Gastroesophageal sphincter (tissue), 4 donors: Measurements from ENCODE around the gene ARHGEF3. TPM values are rescaled to one million over a fixed set of nuclear protein-coding genes. Genes with fewer than 3 reads are reported as not detected.
A peak's percentile ranks its signal among the peaks of the same experiment; 100 is the strongest.

Source experiments
- ATAC-seq: fragments of 150-250 bp; one replicate; pipeline ENCODE4 v1.9.1; 2016; ENCODE audit warnings: mild to moderate bottlenecking, moderate library complexity
- H3K27ac ChIP-seq, 4 donors: fragments of 200-600 bp; sonication (generic) in 3 of 4; 1 replicate in 3 of 4; 2 replicates in 1 of 4; pipeline ENCODE4 v1.5.1; 2016 to 2019
- H3K27me3 ChIP-seq: fragments of 200-600 bp; sonication (generic); one replicate; pipeline ENCODE4 v1.5.1; 2019
- H3K36me3 ChIP-seq, 2 donors: fragments of 200-600 bp; sonication (generic); one replicate each; pipeline ENCODE4 v1.5.1; 2019; ENCODE audit warnings: control low read depth in 1 of 2
- H3K4me1 ChIP-seq, 3 donors: fragments of 200-600 bp; sonication (generic); 1 replicate in 2 of 3; 2 replicates in 1 of 3; pipeline ENCODE4 v1.5.1; 2016 to 2019; ENCODE audit warnings: control low read depth in 2 of 3
- H3K4me3 ChIP-seq, 2 donors: fragments of 200-600 bp; sonication (generic); one replicate each; pipeline ENCODE4 v1.5.1; 2019; ENCODE audit warnings: mild to moderate bottlenecking in 1 of 2, moderate library complexity in 1 of 2
- H3K9me3 ChIP-seq, 3 donors: fragments of 200-600 bp; sonication (generic); one replicate each; pipeline ENCODE4 v1.5.1; 2017 to 2019; ENCODE audit warnings: control low read depth in 2 of 3
- EP300 ChIP-seq: sonication (generic); formaldehyde crosslinking; IDR thresholded peaks from one replicate; pipeline ENCODE4 v1.6.1; 2017; ENCODE audit warnings: antibody characterized with exemption, mild to moderate bottlenecking
- POLR2A ChIP-seq, 2 donors: fragments of 450-650 bp; IDR thresholded peaks; one replicate each; pipeline ENCODE4 v1.6.1; 2017; ENCODE audit warnings: antibody characterized with exemption in 2 of 2, mild to moderate bottlenecking in 2 of 2, moderate library complexity in 1 of 2
- POLR2AphosphoS5 ChIP-seq: sonication (generic); formaldehyde crosslinking; IDR thresholded peaks from one replicate; pipeline ENCODE4 v1.6.1; 2017; ENCODE audit warnings: antibody characterized with exemption
- WGBS, 2 donors: methylation state at CpG; one replicate each; pipeline ENCODE4 v1.1.5; 2018; ENCODE audit warnings: low coverage in 1 of 2; 5-methylcytosine and 5-hydroxymethylcytosine counted together
- total RNA-seq, 4 donors: library from RNA; depleted of rRNA; stranded (reverse); fragments of >200 nt; gene quantifications; one replicate each; pipeline ENCODE4 v1.1.0, GENCODE V29; 2016
- TF ChIP-seq, protein P1 (sequence below), 4 experiments: fragments of 200-600 bp in 2 of 4; fragments of 450-650 bp in 2 of 4; sonication (generic) in 1 of 4; IDR thresholded peaks; one replicate each; pipeline ENCODE4 v1.5.1; 2017 to 2019; ENCODE audit warnings: antibody characterized with exemption in 4 of 4, mild to moderate bottlenecking in 2 of 4, moderate library complexity in 2 of 4

Gene ARHGEF3
- total RNA-seq, 4 donors from 2014 or later = 10.1 to 21.6 (median 10.5) TPM

DNA sequence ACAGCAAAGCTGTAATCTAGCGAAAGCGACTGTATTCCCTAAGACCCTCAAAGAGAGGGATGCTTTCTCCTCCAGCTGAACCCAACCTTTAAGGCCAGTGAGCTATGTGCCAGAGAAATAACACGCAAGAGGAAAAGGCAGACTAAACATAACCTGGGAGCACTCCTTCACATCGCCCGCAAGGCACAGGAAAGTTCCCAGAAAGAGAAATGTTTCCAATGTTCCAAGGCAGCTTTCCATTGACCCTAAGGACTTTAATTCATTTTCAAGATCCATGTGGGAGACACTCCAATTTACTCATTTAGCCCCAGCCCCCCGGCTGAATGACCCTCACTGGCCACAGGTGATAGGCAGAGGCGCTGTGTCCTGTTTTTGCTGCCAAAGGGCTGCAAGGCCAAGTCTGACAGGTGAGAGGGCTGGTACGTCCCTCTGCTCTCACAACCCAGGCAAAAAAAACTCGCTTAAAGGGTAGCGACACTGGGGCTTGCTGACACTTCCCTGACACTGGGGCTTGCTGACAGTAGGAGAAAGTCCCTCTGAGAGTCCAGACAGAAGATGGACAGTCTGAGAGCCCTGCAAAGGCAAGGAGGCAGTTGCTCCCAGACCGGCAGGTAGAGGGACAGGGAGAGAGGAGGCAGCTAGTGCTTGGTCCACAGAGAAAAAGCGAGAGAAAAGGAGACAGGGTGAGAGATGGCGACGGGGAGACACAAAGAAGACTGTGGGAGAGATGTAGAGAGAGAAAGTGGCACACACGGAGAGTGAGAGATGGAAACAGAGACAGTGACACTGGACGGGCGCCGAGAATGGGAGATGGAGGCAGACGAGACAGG is 702 bp downstream of the ARHGEF3 start:
- Histone ChIP-seq H3K27me3 (no peaks in the 10 kb centered on the region), H3K9me3 (no peaks in the 10 kb centered on the region), H3K4me1 (peaks cover 0 to 56% (median 12%) of the 10 kb centered on the region in 3 donors), H3K4me3 (peak overlapping the region; percentile 80 to 82), H3K27ac (peak overlapping the region in 3 of 4 donors; percentile 56 to 80 (median 68)), H3K36me3 (no peaks in the 10 kb centered on the region)
- 26 to 28% methylated on average over 10 to 16 of the region's 19 CpGs for WGBS, 2 donors
- TF ChIP-seq, protein P1, sequence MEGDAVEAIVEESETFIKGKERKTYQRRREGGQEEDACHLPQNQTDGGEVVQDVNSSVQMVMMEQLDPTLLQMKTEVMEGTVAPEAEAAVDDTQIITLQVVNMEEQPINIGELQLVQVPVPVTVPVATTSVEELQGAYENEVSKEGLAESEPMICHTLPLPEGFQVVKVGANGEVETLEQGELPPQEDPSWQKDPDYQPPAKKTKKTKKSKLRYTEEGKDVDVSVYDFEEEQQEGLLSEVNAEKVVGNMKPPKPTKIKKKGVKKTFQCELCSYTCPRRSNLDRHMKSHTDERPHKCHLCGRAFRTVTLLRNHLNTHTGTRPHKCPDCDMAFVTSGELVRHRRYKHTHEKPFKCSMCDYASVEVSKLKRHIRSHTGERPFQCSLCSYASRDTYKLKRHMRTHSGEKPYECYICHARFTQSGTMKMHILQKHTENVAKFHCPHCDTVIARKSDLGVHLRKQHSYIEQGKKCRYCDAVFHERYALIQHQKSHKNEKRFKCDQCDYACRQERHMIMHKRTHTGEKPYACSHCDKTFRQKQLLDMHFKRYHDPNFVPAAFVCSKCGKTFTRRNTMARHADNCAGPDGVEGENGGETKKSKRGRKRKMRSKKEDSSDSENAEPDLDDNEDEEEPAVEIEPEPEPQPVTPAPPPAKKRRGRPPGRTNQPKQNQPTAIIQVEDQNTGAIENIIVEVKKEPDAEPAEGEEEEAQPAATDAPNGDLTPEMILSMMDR (IDR thresholded peaks at IDR 0.05) = no peak
- no peak for TF ChIP-seq POLR2AphosphoS5
- no peak for TF ChIP-seq POLR2A (IDR thresholded peaks at IDR 0.05)
- TF ChIP-seq EP300 = no peak
- ATAC-seq = no peak

DNA sequence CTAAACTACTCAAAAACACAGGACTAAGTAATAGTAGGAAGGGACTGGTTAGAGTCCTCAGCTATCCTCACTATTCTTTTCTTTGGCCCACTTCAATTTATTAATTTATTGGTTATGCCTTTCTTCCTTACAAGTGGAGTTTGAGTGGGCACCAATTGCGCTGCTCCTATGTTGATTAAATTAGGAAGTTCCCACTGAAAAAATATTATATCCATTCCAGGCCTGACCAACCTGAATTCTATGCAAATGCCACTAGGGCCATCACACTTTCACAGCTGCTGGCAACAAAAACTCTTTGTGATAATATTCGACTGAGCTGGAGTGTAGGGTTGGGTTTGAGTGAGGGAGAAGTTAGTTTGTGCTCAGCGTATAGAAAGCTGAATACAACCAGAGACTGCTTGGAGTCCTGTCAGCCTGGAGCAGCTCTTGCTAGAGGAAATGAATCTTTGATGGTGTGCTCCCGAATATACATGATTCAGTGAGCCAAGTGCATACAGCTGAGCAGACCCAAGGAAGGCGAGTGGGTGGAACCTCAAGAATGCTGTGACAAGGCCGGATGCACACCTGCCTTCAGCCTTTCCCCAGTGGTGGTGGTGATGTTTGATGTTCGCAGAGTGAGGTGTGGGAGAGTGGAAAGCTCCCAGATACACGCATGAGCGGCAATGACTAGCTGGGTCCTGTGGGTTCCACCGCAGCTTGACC is 1.5 kb downstream of the ARHGEF3 start:
- H3K9me3 ChIP-seq = no peaks in the 10 kb centered on the region
- TF ChIP-seq, protein P1 (IDR thresholded peaks at IDR 0.05) = no peak
- no peak for TF ChIP-seq EP300
- no peak for TF ChIP-seq POLR2A (IDR thresholded peaks at IDR 0.05)
- TF ChIP-seq POLR2AphosphoS5 = no peak
- H3K27ac ChIP-seq = peak overlapping the region in 3 of 4 donors; percentile 40 to 80 (median 68)
- peaks cover 0 to 64% (median 12%) of the 10 kb centered on the region in 3 donors for H3K4me1 ChIP-seq
- ATAC-seq = no peak
- no peaks in the 10 kb centered on the region for H3K36me3 ChIP-seq
- H3K4me3 ChIP-seq = peak overlapping the region in 1 of 2 donors; percentile 82
- H3K27me3 ChIP-seq = no peaks in the 10 kb centered on the region
- WGBS, 2 donors = 41 to 73% methylated on average over 6 to 10 of the region's 10 CpGs

DNA sequence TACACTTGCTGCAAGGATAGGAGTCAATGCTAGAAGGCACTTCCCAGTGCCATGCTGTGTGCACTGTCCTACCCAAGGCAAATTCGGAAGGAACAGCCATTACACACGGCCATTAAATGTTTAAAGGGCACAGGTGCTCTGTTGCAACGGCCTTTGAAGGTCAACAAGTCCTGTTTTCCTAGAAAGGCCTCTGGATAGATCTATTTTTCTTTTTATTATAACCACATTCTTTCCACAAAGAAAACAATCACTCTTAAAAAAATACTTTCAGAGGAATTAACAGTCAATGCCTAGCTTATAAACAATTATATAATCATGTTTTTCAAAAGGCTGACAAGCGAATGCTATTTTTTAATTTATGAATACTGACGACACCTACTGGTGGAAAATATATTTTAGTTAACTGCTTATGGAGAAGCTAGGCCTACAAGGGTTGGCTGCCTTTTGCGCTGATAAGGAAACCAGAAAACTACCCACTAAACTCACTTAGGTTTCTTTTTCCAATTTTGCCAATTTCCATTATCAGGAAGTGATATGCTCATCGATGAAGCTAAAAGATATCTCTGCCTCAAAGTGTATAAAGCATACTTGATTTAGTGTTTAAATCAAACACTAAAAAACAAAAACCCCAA is 2.4 kb downstream of the ARHGEF3 start:
- Histone ChIP-seq H3K9me3 (no peaks in the 10 kb centered on the region), H3K36me3 (no peaks in the 10 kb centered on the region), H3K27ac (peak overlapping the region in 3 of 4 donors; percentile 22 to 80 (median 40)), H3K4me3 (peak overlapping the region; percentile 20 to 39), H3K27me3 (no peaks in the 10 kb centered on the region), H3K4me1 (peaks cover 0 to 69% (median 12%) of the 10 kb centered on the region in 3 donors)
- WGBS, 2 donors = 10 to 17% methylated on average over 7 of the region's 7 CpGs
- TF ChIP-seq, protein P1 (IDR thresholded peaks at IDR 0.05) = peak; percentile 54 to 76 (median 72)
- no peak for TF ChIP-seq POLR2AphosphoS5
- no peak for ATAC-seq

DNA sequence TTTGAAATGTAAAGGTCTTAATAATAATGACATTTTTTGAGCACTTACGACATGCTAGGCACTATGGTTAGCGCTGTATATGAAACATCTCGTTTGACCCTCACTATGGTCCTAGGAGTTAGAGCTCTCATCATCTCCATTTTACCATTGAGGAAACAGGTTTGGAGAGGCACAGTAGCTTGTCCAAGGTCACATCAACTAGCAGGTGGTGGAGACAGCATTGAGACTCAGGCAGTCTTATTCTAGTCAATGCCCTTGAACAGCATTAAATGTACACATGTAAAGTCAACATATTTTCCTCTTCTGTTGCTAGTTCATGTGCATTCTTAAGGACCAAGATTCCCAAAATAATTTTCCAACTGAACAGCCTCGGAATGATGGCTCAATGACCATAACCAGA is 4.8 kb downstream of the ARHGEF3 start:
- Histone ChIP-seq H3K4me1 (peaks cover 0 to 66% (median 12%) of the 10 kb centered on the region in 3 donors), H3K27me3 (no peaks in the 10 kb centered on the region), H3K9me3 (no peaks in the 10 kb centered on the region), H3K36me3 (no peaks in the 10 kb centered on the region), H3K4me3 (no peak overlapping the region), H3K27ac (no peak overlapping the region)
- WGBS, 2 donors = 95 to 97% methylated on average over 4 of the region's 4 CpGs
- no peak for TF ChIP-seq POLR2A (IDR thresholded peaks at IDR 0.05)
- TF ChIP-seq, protein P1 (IDR thresholded peaks at IDR 0.05) = no peak
- no peak for ATAC-seq
